HepG2 (cell line): ENCODE data around the gene ORMDL3. TPM values are rescaled to one million over a fixed set of nuclear protein-coding genes. Genes with fewer than 3 reads are reported as not detected.

Experiments
- RAD51 ChIP-seq: fragments of 450-650 bp; IDR thresholded peaks from 2 replicates; pipeline ENCODE4 v1.6.1; 2016; ENCODE audit warnings: borderline replicate concordance
- SETDB1 ChIP-seq: sonication (generic); formaldehyde crosslinking; IDR thresholded peaks from 2 replicates; pipeline ENCODE4 v1.5.1; 2020; ENCODE audit warnings: missing genetic modification reagents, mild to moderate bottlenecking, borderline replicate concordance
- SRSF9 ChIP-seq: fragments of 200-400 bp; formaldehyde crosslinking; IDR thresholded peaks from 2 replicates; pipeline ENCODE4 v1.6.1; 2018; ENCODE audit warnings: borderline replicate concordance, mild to moderate bottlenecking, low read depth, low read length; ENCODE audit not compliant: insufficient read depth, poor library complexity, severe bottlenecking
- ZNF567 ChIP-seq: sonication (generic); formaldehyde crosslinking; IDR thresholded peaks from 2 replicates; pipeline ENCODE4 v1.8.1; 2023; ENCODE audit warnings: mild to moderate bottlenecking, missing genetic modification reagents, borderline replicate concordance
- ZNF598 ChIP-seq: sonication (generic); formaldehyde crosslinking; IDR thresholded peaks from 2 replicates; pipeline ENCODE4 v1.5.1; 2020; ENCODE audit warnings: mild to moderate bottlenecking, missing genetic modification reagents, borderline replicate concordance
- ZNF737 ChIP-seq: sonication (generic); formaldehyde crosslinking; IDR thresholded peaks from 2 replicates; pipeline ENCODE4 v1.5.0; 2020; ENCODE audit warnings: missing genetic modification reagents, mild to moderate bottlenecking, borderline replicate concordance
- polyA plus RNA-seq, 8 experiments: library from polyadenylated mRNA; depleted of rRNA in 3 of 8; stranded (reverse) in 7 of 8; unstranded in 1 of 8; fragments of >200 nt; fragmentation: Illumina TruSeq in 4 of 8; extraction: Trizol in 4 of 8; gene quantifications; 2 replicates each; pipeline versions ENCODE4 v1.2.1 to v1.2.3, GENCODE V29; 2011 to 2016; ENCODE audit warnings: low read depth in 4 of 8, missing spikeins in 1 of 8, mixed read lengths in 1 of 8; ENCODE audit not compliant: insufficient read depth in 1 of 8
- total RNA-seq, 5 experiments: library from RNA; depleted of rRNA; stranded (reverse); fragments of >200 nt; fragmentation: Illumina TruSeq; extraction: Trizol; gene quantifications; 2 replicates each; pipeline ENCODE4 v1.2.3, GENCODE V29; 2016; ENCODE audit warnings: low read depth in 1 of 5
- TF ChIP-seq, protein P1 (sequence below): sonication (generic); formaldehyde crosslinking; IDR thresholded peaks from 2 replicates; pipeline ENCODE4 v1.5.1; 2020; ENCODE audit warnings: mild to moderate bottlenecking, missing genetic modification reagents, moderate library complexity
- TF ChIP-seq, protein P2 (sequence below): IDR thresholded peaks from 2 replicates; pipeline ENCODE4 v1.6.1; 2016

Gene ORMDL3
- total and polyA plus RNA-seq, 2 of the 13 experiments (the other 11 are each of a cell fraction or from before 2014, with no cell fraction given), result 181 to 384 TPM

DNA sequence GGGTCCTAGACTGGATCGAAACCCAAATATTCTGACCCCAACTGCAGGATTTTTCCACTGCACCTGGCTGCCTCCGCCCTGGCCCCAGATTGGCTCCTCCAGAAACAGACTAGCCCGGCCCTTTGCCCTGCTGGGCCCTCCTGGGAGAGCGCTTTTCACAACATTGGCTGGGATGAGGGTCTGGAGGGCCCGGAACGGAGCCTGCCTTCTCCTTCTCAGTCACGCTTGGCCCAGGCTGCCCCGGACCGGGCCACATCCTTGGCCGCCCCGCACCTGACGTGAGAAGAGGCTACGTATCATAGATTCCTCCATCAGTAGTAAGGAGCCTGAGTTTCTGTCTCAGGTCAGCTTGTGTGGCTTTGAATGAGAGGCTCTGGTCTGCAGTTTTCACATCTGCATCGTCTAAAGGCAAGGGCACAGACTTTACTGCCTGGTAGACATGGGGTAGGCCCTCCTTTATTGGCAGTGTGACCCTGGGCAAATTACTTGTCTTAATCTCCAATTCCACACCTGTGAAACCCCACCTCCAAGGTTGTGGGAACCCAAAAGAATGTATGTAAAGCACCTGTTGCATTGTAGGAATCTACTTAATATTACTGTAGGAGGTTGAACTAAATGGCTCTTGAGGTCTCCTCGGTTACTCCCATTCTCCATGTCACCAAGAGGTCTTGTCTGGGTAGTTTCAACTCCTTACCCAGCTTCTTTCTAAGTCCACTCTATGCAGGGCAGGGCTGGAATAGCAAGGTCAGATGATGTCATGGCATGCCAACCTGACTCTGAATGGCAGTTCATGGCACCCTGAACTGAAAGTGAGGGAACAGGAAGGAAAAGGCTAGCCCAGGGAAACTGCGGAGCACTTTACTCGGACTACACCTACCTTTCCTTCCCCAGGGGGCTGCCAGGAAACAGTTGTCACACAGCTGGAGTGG lies 792 bp upstream of the ORMDL3 start (continued):
- TF ChIP-seq, protein P1, sequence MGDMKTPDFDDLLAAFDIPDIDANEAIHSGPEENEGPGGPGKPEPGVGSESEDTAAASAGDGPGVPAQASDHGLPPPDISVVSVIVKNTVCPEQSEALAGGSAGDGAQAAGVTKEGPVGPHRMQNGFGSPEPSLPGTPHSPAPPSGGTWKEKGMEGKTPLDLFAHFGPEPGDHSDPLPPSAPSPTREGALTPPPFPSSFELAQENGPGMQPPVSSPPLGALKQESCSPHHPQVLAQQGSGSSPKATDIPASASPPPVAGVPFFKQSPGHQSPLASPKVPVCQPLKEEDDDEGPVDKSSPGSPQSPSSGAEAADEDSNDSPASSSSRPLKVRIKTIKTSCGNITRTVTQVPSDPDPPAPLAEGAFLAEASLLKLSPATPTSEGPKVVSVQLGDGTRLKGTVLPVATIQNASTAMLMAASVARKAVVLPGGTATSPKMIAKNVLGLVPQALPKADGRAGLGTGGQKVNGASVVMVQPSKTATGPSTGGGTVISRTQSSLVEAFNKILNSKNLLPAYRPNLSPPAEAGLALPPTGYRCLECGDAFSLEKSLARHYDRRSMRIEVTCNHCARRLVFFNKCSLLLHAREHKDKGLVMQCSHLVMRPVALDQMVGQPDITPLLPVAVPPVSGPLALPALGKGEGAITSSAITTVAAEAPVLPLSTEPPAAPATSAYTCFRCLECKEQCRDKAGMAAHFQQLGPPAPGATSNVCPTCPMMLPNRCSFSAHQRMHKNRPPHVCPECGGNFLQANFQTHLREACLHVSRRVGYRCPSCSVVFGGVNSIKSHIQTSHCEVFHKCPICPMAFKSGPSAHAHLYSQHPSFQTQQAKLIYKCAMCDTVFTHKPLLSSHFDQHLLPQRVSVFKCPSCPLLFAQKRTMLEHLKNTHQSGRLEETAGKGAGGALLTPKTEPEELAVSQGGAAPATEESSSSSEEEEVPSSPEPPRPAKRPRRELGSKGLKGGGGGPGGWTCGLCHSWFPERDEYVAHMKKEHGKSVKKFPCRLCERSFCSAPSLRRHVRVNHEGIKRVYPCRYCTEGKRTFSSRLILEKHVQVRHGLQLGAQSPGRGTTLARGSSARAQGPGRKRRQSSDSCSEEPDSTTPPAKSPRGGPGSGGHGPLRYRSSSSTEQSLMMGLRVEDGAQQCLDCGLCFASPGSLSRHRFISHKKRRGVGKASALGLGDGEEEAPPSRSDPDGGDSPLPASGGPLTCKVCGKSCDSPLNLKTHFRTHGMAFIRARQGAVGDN (CRISPR knock-in tag), result peak; percentile 81
- TF ChIP-seq SETDB1 (CRISPR knock-in tag) (0 out of 2 replicates have a peak, but pooled peaks have one; percentile 20), SRSF9 (no peak), ZNF737 (no peak), ZNF598 (peak; percentile 63; the same call in 1 of the 2 replicates), RAD51 (no peak), ZNF567 (CRISPR knock-in tag) (peak; percentile 66; the same call in 1 of the 2 replicates)
- TF ChIP-seq, protein P2, sequence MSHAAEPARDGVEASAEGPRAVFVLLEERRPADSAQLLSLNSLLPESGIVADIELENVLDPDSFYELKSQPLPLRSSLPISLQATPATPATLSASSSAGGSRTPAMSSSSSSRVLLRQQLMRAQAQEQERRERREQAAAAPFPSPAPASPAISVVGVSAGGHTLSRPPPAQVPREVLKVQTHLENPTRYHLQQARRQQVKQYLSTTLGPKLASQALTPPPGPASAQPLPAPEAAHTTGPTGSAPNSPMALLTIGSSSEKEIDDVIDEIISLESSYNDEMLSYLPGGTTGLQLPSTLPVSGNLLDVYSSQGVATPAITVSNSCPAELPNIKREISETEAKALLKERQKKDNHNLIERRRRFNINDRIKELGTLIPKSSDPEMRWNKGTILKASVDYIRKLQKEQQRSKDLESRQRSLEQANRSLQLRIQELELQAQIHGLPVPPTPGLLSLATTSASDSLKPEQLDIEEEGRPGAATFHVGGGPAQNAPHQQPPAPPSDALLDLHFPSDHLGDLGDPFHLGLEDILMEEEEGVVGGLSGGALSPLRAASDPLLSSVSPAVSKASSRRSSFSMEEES (CRISPR knock-in tag), result no peak
